ENCODE data around the gene RBM47.
"Not testable (repeated sequence)": the region's sequence is repeated elsewhere in the genome, so short reads cannot be mapped to it uniquely, and the experiment has no call there.

The RBM47 gene

GRCh38 chr4:40437741-40438383, 191.8 kb downstream of the RBM47 start:
- Histone ChIP-seq H3K27me3 (replicated peaks) (no peaks in the 10 kb centered on the region), H3K36me3 (replicated peaks) (no peaks in the 10 kb centered on the region), H3K4me3 (ENCODE audit: low read depth, low read length) (no peak overlapping the region), H3K27ac (no peak overlapping the region)
- no peak for TF ChIP-seq CTCF (IDR thresholded peaks at IDR 0.05; ENCODE audit: low read depth, low read length, missing control alignments)
- in situ Hi-C loops (cut with HindIII; ENCODE audit: low pct_ligation_motif_present, low sequenced_read_pairs): no loop called here
- DNase-seq: no peak

- H3K36me3 ChIP-seq (replicated peaks); H3K27ac ChIP-seq; H3K4me3 ChIP-seq (ENCODE audit: low read depth, low read length); in situ Hi-C loops (cut with HindIII; ENCODE audit: low pct_ligation_motif_present, low sequenced_read_pairs); H3K27me3 ChIP-seq (replicated peaks); DNase-seq: not testable (repeated sequence)
Measured at GRCh38 chr4:40435306-40435705, 194.4 kb downstream of the RBM47 start.

GRCh38 chr4:40434126-40434687, 195.5 kb downstream of the RBM47 start:
- Histone ChIP-seq H3K36me3 (replicated peaks) (no peaks in the 10 kb centered on the region), H3K4me3 (ENCODE audit: low read depth, low read length) (no peak overlapping the region), H3K27me3 (replicated peaks) (no peaks in the 10 kb centered on the region), H3K27ac (no peak overlapping the region)
- in situ Hi-C loops (cut with HindIII; ENCODE audit: low pct_ligation_motif_present, low sequenced_read_pairs): no loop called here
- no peak for TF ChIP-seq CTCF (IDR thresholded peaks at IDR 0.05; ENCODE audit: low read depth, low read length, missing control alignments)
- DNase-seq: no peak

- H3K36me3 ChIP-seq (replicated peaks): no peaks in the 10 kb centered on the region
- no peaks in the 10 kb centered on the region for H3K27me3 ChIP-seq (replicated peaks)
- H3K27ac ChIP-seq: no peak overlapping the region
- no peak for DNase-seq
- TF ChIP-seq CTCF (IDR thresholded peaks at IDR 0.05; ENCODE audit: low read depth, low read length, missing control alignments): no peak
- in situ Hi-C loops (cut with HindIII; ENCODE audit: low pct_ligation_motif_present, low sequenced_read_pairs): no loop called here
- H3K4me3 ChIP-seq (ENCODE audit: low read depth, low read length): no peak overlapping the region
Measured at GRCh38 chr4:40432504-40432903, 197.2 kb downstream of the RBM47 start.

- DNase-seq; H3K27me3 ChIP-seq (replicated peaks); in situ Hi-C loops (cut with HindIII; ENCODE audit: low pct_ligation_motif_present, low sequenced_read_pairs); H3K36me3 ChIP-seq (replicated peaks); H3K4me3 ChIP-seq (ENCODE audit: low read depth, low read length); H3K27ac ChIP-seq: not testable (repeated sequence)
Measured at GRCh38 chr4:40427871-40428270, 201.8 kb downstream of the RBM47 start.

- TF ChIP-seq CTCF (IDR thresholded peaks at IDR 0.05; ENCODE audit: low read depth, low read length, missing control alignments): no peak
- Histone ChIP-seq H3K27me3 (replicated peaks) (no peaks in the 10 kb centered on the region), H3K4me3 (ENCODE audit: low read depth, low read length) (no peak overlapping the region), H3K36me3 (replicated peaks) (no peaks in the 10 kb centered on the region), H3K27ac (no peak overlapping the region)
- in situ Hi-C loops (cut with HindIII; ENCODE audit: low pct_ligation_motif_present, low sequenced_read_pairs): no loop called here
- no peak for DNase-seq
Measured at GRCh38 chr4:40427128-40427527, 202.5 kb downstream of the RBM47 start.
